ENCODE data around the gene PPM1E.

GRCh38 chr17:58808609-58809563 is 53.2 kb downstream of the PPM1E start:
- TF ChIP-seq EP300 (IDR thresholded peaks at IDR 0.05) (no peak), POLR2AphosphoS5 (IDR thresholded peaks at IDR 0.05) (no peak), CTCF (IDR thresholded peaks at IDR 0.05) (no peak), POLR2A (IDR thresholded peaks at IDR 0.05) (no peak)
